GM23248 (cell line): ENCODE data around the gene PXDN. TPM values are rescaled to one million over a fixed set of nuclear protein-coding genes. Genes with fewer than 3 reads are reported as not detected.

Source experiments
- DNase-seq: peaks from one replicate; pipeline ENCODE4 v3.0.0-alpha.2; 2015
- H2AFZ ChIP-seq: fragments of 200-600 bp; sonication (generic); 2 replicates; pipeline ENCODE4 v1.6.1; 2016; ENCODE audit warnings: antibody characterized with exemption
- H3F3A ChIP-seq: fragments of 200-600 bp; sonication (generic); 2 replicates; pipeline ENCODE4 v1.6.1; 2016; ENCODE audit warnings: mild to moderate bottlenecking, antibody characterized with exemption, mixed run types; ENCODE audit not compliant: insufficient read depth
- H3K27ac ChIP-seq: fragments of 200-600 bp; sonication (generic); 2 replicates; pipeline ENCODE4 v1.5.1; 2016; ENCODE audit warnings: mild to moderate bottlenecking
- H3K27me3 ChIP-seq: fragments of 200-600 bp; sonication (generic); replicated peaks from 2 replicates; pipeline ENCODE4 v1.6.1; 2016; ENCODE audit warnings: mild to moderate bottlenecking; ENCODE audit not compliant: insufficient read depth
- H3K36me3 ChIP-seq: fragments of 200-600 bp; sonication (generic); 2 replicates; pipeline ENCODE4 v1.6.1; 2016; ENCODE audit warnings: low read depth, mild to moderate bottlenecking
- H3K4me1 ChIP-seq: fragments of 200-600 bp; sonication (generic); 2 replicates; pipeline ENCODE4 v1.6.1; 2016; ENCODE audit warnings: mild to moderate bottlenecking; ENCODE audit not compliant: insufficient read depth
- H3K4me2 ChIP-seq: fragments of 200-600 bp; sonication (generic); one replicate; pipeline ENCODE4 v1.6.1; 2016; ENCODE audit warnings: mild to moderate bottlenecking; ENCODE audit not compliant: unreplicated experiment
- H3K4me3 ChIP-seq: fragments of 200-600 bp; sonication (generic); 2 replicates; pipeline ENCODE4 v1.5.1; 2016; ENCODE audit warnings: mild to moderate bottlenecking
- H3K79me2 ChIP-seq: fragments of 200-600 bp; sonication (generic); 2 replicates; pipeline ENCODE4 v1.6.1; 2016; ENCODE audit warnings: mild to moderate bottlenecking; ENCODE audit not compliant: insufficient read depth
- H3K9ac ChIP-seq: fragments of 200-600 bp; sonication (generic); 2 replicates; pipeline ENCODE4 v1.6.1; 2016; ENCODE audit warnings: mild to moderate bottlenecking
- H3K9me2 ChIP-seq: fragments of 200-600 bp; sonication (generic); 2 replicates; pipeline ENCODE4 v1.6.1; 2016; ENCODE audit warnings: mixed run types, mild to moderate bottlenecking, moderate library complexity; ENCODE audit not compliant: insufficient read depth
- H3K9me3 ChIP-seq: fragments of 200-600 bp; sonication (generic); one replicate; pipeline ENCODE4 v1.6.1; 2017; ENCODE audit warnings: low read depth
- H4K20me1 ChIP-seq: fragments of 200-600 bp; sonication (generic); 2 replicates; pipeline ENCODE4 v1.6.0; 2016; ENCODE audit not compliant: insufficient read depth
- EZH2 ChIP-seq: fragments of 200-600 bp; sonication (generic); IDR thresholded peaks from 2 replicates; pipeline ENCODE4 v1.6.1; 2018; ENCODE audit warnings: antibody characterized with exemption, mild to moderate bottlenecking; ENCODE audit not compliant: insufficient read depth, poor library complexity, severe bottlenecking
- EZH2phosphoT487 ChIP-seq: fragments of 200-600 bp; sonication (generic); IDR thresholded peaks from 2 replicates; pipeline ENCODE4 v1.6.1; 2018; ENCODE audit warnings: antibody characterized with exemption, moderate library complexity, mild to moderate bottlenecking, low read depth; ENCODE audit not compliant: insufficient read depth
- WGBS, 2 experiments: methylation state at CpG; one replicate each; pipeline ENCODE4 v1.1.6; 2015 to 2017; ENCODE audit warnings: low lambda C conversion rate in 2 of 2, low coverage in 1 of 2; ENCODE audit errors: missing lambda C conversion rate in 2 of 2; 5-methylcytosine and 5-hydroxymethylcytosine counted together
- in situ Hi-C: fragments of 300-500 bp; cut with MboI; formaldehyde crosslinking; loops from 2 replicates; pipeline ENCODE4 v1.15.0; 2020
- polyA plus RNA-seq: library from polyadenylated mRNA; unstranded; fragments of >200 nt; fragmentation: Nextera tagmentation; extraction: Ambion mirVana; gene quantifications from 2 replicates; pipeline ENCODE4 v1.2.1, GENCODE V29; 2016
- total RNA-seq: library from RNA; depleted of rRNA; stranded (reverse); fragments of >200 nt; shearing (Covaris generic); gene quantifications from 2 replicates; pipeline ENCODE4 v1.2.3, GENCODE V29; 2014

PXDN gene
- total and polyA plus RNA-seq, 2 experiments from 2014 or later, result 222 to 263 TPM

- in situ Hi-C loops, result no loop called here
- 84% methylated on average over 15 of the region's 15 CpGs for WGBS, 2 experiments
Measured at GRCh38 chr2:1606421-1607235, 137.7 kb downstream of the PXDN start.

DNA sequence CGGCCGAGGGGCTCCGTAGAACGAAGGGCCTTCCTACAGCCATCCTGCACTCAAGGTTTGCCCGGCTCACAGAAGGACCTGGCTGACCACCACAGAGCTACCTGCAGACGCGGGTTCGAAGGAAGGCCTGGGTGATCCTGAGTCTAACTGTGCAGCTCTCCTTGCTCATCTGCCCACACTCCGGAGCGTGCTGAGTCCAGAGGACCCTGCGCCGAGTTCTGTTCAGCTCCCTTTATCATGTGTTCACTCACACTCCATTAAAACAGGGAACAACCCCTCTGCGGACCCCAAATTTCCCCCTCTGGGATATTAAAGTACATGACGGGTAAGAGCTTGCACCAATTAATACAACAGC is 138.3 kb downstream of the PXDN start:
- no peak overlapping the region for H3K4me3 ChIP-seq
- H3K27me3 ChIP-seq, result no peaks in the 10 kb centered on the region
- H3K4me1 ChIP-seq, result peaks cover 15% of the 10 kb centered on the region
- H3K9me3 ChIP-seq, result no peaks in the 10 kb centered on the region
- no peak overlapping the region for H2AFZ ChIP-seq
- peaks cover 24% of the 10 kb centered on the region for H3F3A ChIP-seq
- 56 to 61% methylated on average over 14 of the region's 14 CpGs for WGBS, 2 experiments
- H3K9me2 ChIP-seq, result no peaks in the 10 kb centered on the region
- no peak for TF ChIP-seq EZH2
- TF ChIP-seq EZH2phosphoT487, result no peak
- no peak overlapping the region for H3K9ac ChIP-seq
- no peak overlapping the region for H3K4me2 ChIP-seq
- H3K36me3 ChIP-seq, result no peaks in the 10 kb centered on the region
- no peak overlapping the region for H3K27ac ChIP-seq
- in situ Hi-C loops, result no loop called here
- H3K79me2 ChIP-seq, result no peaks in the 10 kb centered on the region
- H4K20me1 ChIP-seq, result no peaks in the 10 kb centered on the region
- no peak for DNase-seq

More at GRCh38 chr2:1606421-1607235, 137.7 kb downstream of the PXDN start:
- Histone ChIP-seq H3K4me3 (no peak overlapping the region), H3K27ac (no peak overlapping the region), H3K9me3 (no peaks in the 10 kb centered on the region), H3K27me3 (no peaks in the 10 kb centered on the region), H3F3A (peaks cover 24% of the 10 kb centered on the region), H3K79me2 (no peaks in the 10 kb centered on the region), H3K4me1 (peaks cover 15% of the 10 kb centered on the region), H3K4me2 (no peak overlapping the region), H4K20me1 (no peaks in the 10 kb centered on the region), H3K9me2 (no peaks in the 10 kb centered on the region), H3K36me3 (no peaks in the 10 kb centered on the region), H2AFZ (no peak overlapping the region), H3K9ac (no peak overlapping the region)
- TF ChIP-seq EZH2 (no peak), EZH2phosphoT487 (no peak)
- DNase-seq, result no peak

DNA sequence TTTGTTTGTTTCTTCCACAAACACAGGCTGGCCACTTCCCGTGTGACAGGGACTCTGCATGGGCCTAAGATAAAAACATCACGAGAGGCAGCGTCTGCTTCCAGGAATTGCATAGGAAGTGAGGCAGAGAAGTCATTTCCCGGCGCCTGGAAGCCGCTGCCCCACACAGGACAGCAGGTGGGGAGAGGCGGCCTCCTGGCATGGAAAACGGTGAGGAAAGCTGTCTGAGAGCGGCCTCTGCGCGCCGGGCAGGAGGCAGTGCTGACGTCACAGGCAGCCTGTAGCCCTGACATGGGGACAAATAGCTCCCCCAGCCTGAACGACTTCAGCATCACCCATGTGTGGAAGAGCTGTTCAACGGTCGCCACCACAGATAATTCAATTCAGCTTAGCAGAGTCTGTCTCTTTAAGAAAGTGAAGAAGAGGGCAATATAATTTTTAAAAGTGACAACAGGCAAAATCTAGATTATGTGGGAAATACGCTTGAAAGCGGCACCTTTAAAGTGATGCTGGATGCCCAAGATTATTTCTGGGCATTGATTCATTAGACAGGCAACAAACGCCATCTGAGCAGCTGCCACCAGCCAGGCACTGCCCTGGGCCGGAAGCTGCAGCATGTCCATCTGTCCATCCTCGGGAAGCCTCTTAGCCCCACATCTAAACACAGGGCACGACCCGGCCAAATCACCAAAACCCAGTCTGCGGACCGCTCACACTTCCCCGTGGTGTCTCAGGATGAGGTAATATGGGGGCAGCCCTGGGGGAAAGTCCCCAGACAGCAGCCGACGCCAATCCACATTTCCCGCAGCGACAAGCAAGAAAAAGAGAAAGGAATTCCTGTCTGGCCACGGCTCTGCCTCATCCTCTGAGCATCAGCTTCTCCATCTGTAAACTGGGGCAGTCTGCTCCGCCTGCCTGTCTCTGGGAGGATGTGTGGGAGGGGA is 138.9 kb downstream of the PXDN start:
- no peak overlapping the region for H3K27ac ChIP-seq

GRCh38 chr2:1603521-1603920 is 140.8 kb downstream of the PXDN start:
- Histone ChIP-seq H3K4me3 (no peak overlapping the region), H3K4me2 (no peak overlapping the region), H3K79me2 (no peaks in the 10 kb centered on the region), H3K9ac (no peak overlapping the region), H3K4me1 (peaks cover 15% of the 10 kb centered on the region), H3F3A (peaks cover 22% of the 10 kb centered on the region), H3K9me3 (no peaks in the 10 kb centered on the region), H4K20me1 (no peaks in the 10 kb centered on the region), H3K9me2 (no peaks in the 10 kb centered on the region), H3K27ac (no peak overlapping the region), H2AFZ (no peak overlapping the region), H3K27me3 (0 out of 2 replicates have a peak, but pooled peaks cover 5% of the 10 kb centered on the region), H3K36me3 (no peaks in the 10 kb centered on the region)
- TF ChIP-seq EZH2phosphoT487 (no peak), EZH2 (no peak)
- 89 to 95% methylated on average over 13 to 15 of the region's 15 CpGs for WGBS, 2 experiments
- in situ Hi-C loops, result no loop called here
- no peak for DNase-seq

More for the DNA sequence above, 138.9 kb downstream of the PXDN start:
- Histone ChIP-seq H3K79me2 (no peaks in the 10 kb centered on the region), H3K4me3 (peak overlapping the region; percentile 53), H3K27me3 (no peaks in the 10 kb centered on the region), H3K4me2 (peak overlapping the region; percentile 71), H3K9me2 (no peaks in the 10 kb centered on the region), H3K36me3 (no peaks in the 10 kb centered on the region), H3F3A (peaks cover 24% of the 10 kb centered on the region), H2AFZ (peak overlapping the region; percentile 35), H3K9ac (no peak overlapping the region), H3K9me3 (no peaks in the 10 kb centered on the region), H4K20me1 (no peaks in the 10 kb centered on the region), H3K4me1 (peaks cover 15% of the 10 kb centered on the region)
- TF ChIP-seq EZH2phosphoT487, result no peak
- TF ChIP-seq EZH2, result no peak
- in situ Hi-C loops, result no loop called here
- peak; percentile 75 for DNase-seq
- 7% methylated on average over 32 of the region's 32 CpGs for WGBS, 2 experiments
